Nephron progenitor cell (in vitro differentiated cells): ENCODE results near the gene MESD.

Experiments used
- DNase-seq: peaks from one replicate; pipeline ENCODE4 v3.0.0; 2021
- H3K27ac Mint-ChIP-seq: 2 replicates; pipeline ENCODE4 v1.8.0; 2021; ENCODE audit warnings: mild to moderate bottlenecking, moderate library complexity, mixed read lengths
- H3K27me3 Mint-ChIP-seq: 2 replicates; pipeline ENCODE4 v1.8.0; 2021; ENCODE audit warnings: mild to moderate bottlenecking, low read depth, mixed read lengths; ENCODE audit not compliant: poor library complexity
- H3K36me3 Mint-ChIP-seq: 2 replicates; pipeline ENCODE4 v1.8.0; 2021; ENCODE audit warnings: low read depth, mixed read lengths
- H3K4me1 Mint-ChIP-seq: 2 replicates; pipeline ENCODE4 v1.8.0; 2021; ENCODE audit warnings: mixed read lengths
- H3K4me3 Mint-ChIP-seq: 2 replicates; pipeline ENCODE4 v1.8.0; 2021; ENCODE audit warnings: mild to moderate bottlenecking, moderate library complexity, mixed read lengths
- H3K9me3 Mint-ChIP-seq: 2 replicates; pipeline ENCODE4 v1.8.0; 2021; ENCODE audit warnings: mild to moderate bottlenecking, moderate library complexity, mixed read lengths
- TF ChIP-seq, protein P1 (sequence below): fragments of 200-600 bp; sonication (generic); IDR thresholded peaks from 2 replicates; pipeline ENCODE4 v1.5.0; 2021; ENCODE audit warnings: antibody characterized with exemption

Gene MESD

DNA sequence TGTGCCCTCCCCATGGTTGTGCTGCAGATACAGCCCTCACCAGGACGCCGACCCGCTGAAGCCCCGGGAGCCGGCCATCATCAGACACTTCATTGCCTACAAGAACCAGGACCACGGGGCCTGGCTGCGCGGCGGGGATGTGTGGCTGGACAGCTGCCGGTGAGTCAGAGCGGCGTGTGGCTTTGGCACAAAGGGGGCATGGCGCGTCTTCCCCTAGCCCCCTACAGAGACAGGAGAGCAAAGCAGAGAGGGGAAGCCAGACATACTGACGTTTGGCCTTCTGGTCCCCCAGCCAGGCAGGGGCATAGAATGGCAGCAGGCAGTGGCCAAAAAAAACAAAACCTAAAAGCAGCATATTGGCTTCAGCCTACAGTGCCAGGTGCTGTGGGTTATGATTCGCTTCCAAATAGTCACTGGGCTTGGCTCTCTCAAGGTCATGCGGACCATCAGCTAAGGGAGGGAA, 64.0 kb downstream of the MESD start:
- peaks cover 9% of the 10 kb centered on the region for H3K27me3 Mint-ChIP-seq
- H3K4me3 Mint-ChIP-seq: no peak overlapping the region
- TF ChIP-seq, protein P1, sequence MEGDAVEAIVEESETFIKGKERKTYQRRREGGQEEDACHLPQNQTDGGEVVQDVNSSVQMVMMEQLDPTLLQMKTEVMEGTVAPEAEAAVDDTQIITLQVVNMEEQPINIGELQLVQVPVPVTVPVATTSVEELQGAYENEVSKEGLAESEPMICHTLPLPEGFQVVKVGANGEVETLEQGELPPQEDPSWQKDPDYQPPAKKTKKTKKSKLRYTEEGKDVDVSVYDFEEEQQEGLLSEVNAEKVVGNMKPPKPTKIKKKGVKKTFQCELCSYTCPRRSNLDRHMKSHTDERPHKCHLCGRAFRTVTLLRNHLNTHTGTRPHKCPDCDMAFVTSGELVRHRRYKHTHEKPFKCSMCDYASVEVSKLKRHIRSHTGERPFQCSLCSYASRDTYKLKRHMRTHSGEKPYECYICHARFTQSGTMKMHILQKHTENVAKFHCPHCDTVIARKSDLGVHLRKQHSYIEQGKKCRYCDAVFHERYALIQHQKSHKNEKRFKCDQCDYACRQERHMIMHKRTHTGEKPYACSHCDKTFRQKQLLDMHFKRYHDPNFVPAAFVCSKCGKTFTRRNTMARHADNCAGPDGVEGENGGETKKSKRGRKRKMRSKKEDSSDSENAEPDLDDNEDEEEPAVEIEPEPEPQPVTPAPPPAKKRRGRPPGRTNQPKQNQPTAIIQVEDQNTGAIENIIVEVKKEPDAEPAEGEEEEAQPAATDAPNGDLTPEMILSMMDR: no peak
- no peak for DNase-seq
- peaks cover 1% of the 10 kb centered on the region for H3K4me1 Mint-ChIP-seq
- peaks cover 17% of the 10 kb centered on the region for H3K36me3 Mint-ChIP-seq
- H3K27ac Mint-ChIP-seq: no peak overlapping the region
- H3K9me3 Mint-ChIP-seq: no peaks in the 10 kb centered on the region

DNA sequence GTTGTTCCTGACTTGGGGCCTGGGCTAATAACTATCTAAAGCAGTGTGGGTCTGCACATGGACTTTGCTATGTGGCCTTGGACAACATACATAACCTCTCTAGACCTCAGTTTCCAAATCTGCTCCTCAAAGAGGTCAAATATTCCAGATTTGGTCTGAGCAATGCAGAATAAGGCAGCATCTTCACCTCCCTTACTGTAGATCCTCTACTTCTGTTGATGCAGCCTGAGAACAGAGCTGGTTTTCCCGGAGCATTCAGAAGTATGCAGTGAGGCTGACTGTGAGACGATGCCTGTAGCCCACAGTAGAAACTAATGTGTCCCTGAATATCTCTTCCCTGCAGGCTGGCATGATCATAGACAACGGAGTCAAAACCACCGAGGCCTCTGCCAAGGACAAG, 65.3 kb downstream of the MESD start:
- TF ChIP-seq, protein P1: no peak
- no peak overlapping the region for H3K4me3 Mint-ChIP-seq
- no peak for DNase-seq
- no peaks in the 10 kb centered on the region for H3K9me3 Mint-ChIP-seq
- H3K36me3 Mint-ChIP-seq: peaks cover 13% of the 10 kb centered on the region
- no peak overlapping the region for H3K27ac Mint-ChIP-seq
- H3K27me3 Mint-ChIP-seq: peaks cover 9% of the 10 kb centered on the region
- H3K4me1 Mint-ChIP-seq: peaks cover 4% of the 10 kb centered on the region

DNA sequence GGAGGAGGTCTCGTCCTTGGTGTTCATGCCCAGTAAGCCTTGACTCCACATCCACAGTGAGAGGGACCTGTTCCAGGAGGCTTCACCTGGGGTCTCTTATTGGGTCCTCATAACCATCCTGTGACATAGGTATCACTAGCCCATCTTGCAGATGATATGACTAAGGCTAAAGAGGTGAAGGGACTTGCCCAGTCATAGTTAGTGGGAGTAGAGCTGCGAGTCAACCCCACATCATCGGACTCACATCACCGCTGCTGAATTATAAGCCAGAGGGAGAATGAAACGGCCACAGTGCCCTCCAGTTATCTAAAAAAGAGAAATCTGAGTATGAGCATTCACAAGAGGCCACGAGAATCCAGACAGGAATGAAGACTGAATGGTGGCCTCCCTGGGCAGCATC, 66.0 kb downstream of the MESD start:
- Mint-ChIP-seq H3K9me3 (no peaks in the 10 kb centered on the region), H3K27ac (no peak overlapping the region), H3K4me1 (peaks cover 4% of the 10 kb centered on the region), H3K4me3 (no peak overlapping the region), H3K36me3 (peaks cover 6% of the 10 kb centered on the region), H3K27me3 (peaks cover 9% of the 10 kb centered on the region)
- TF ChIP-seq, protein P1: no peak
- DNase-seq: no peak

DNA sequence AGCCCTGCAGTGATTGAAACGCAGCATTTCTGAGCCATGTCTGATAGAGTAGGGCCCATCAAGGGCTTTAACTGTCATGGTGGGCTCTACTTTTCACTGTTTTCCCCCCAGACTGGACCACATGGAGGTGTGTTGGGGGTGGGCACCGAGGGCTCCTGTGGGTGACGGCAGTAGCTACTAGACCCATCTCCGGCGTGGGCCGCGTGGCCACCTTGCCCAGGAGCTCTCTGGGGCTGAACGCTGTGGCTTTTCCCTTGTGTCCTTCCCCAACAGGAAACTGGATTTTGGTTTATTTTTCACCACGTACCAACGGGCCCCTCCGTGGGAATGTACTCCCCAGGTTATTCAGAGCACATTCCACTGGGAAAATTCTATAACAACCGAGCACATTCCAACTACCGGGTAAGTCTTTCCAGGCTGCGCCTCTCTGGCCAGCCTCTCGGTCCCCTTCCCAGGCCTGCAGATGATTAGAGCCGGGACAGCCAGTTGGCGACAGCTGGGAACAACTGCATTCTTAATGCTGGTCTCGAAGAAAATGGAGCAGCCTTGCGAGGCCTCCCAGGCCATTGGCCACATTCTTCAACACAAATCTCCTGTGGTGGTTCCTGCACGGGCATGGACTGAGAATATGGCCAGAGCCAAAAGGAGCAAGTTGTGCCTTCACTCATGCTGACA, 67.7 kb downstream of the MESD start:
- Mint-ChIP-seq H3K36me3 (no peaks in the 10 kb centered on the region), H3K27ac (no peak overlapping the region)

DNA sequence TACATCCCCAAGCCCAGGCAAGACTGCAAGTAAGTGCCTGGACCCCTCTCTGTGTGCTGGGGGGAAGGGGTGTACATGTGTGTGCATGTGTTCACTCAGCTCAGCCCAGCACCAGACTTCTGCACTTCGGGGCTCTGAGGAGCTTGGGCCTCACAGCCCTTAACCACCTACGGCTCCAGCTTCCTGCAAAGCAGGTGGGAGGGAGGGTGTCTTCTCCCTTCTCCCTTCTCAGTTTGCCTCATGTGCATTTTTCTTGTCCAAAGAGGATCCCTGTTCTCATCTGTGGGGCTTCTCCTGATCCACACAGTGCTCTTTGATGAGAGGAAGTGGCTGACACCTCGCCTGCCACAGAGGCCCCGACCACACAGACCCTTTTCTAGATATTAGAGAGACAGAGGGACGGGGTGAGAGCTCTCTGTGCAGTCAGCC, 69.3 kb downstream of the MESD start:
- Mint-ChIP-seq H3K4me3 (no peak overlapping the region), H3K4me1 (peaks cover 18% of the 10 kb centered on the region), H3K9me3 (no peaks in the 10 kb centered on the region), H3K27me3 (peaks cover 12% of the 10 kb centered on the region), H3K36me3 (no peaks in the 10 kb centered on the region), H3K27ac (no peak overlapping the region)
- TF ChIP-seq, protein P1: no peak
- DNase-seq: no peak

More for the DNA sequence above, 67.7 kb downstream of the MESD start:
- no peaks in the 10 kb centered on the region for H3K9me3 Mint-ChIP-seq
- TF ChIP-seq, protein P1: no peak
- H3K27me3 Mint-ChIP-seq: peaks cover 9% of the 10 kb centered on the region
- DNase-seq: no peak
- no peak overlapping the region for H3K4me3 Mint-ChIP-seq
- H3K4me1 Mint-ChIP-seq: peaks cover 4% of the 10 kb centered on the region

DNA sequence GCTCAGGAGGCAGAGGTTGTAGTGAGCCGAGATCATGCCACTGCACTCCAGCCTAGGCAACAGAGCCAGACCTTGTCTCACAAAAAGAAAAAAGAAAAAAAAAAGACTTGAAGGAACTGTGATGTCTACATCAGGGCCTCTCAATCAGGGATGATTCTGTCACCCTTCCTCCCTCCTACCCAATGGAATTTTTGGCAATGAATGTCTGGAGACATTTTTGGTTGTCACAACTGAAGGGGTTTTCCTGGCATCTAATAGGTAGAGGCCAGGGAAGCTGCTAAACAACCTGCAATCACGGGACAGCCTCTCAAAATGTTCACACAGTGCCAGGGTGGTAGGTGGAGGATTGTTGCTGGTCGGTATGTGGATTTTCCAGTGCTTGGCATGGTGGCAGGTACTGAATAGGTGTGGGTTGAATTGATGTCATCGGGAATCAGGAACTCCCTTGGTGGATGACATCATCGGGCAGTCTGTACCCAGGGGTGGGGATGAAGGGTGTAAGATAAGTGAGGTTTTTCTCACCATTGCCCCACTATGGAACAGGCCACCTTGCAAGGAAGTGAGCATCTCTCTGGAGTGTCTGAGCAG, 71.3 kb downstream of the MESD start:
- Mint-ChIP-seq H3K9me3 (no peaks in the 10 kb centered on the region), H3K4me1 (peaks cover 20% of the 10 kb centered on the region), H3K27me3 (peaks cover 21% of the 10 kb centered on the region), H3K27ac (no peak overlapping the region), H3K36me3 (no peaks in the 10 kb centered on the region), H3K4me3 (no peak overlapping the region)
- TF ChIP-seq, protein P1: no peak
- no peak for DNase-seq
